Endothelial cell of umbilical vein (primary cell): ENCODE results near the gene RASGRF1. TPM values are rescaled to one million over a fixed set of nuclear protein-coding genes. Genes with fewer than 3 reads are reported as not detected.

Source experiments
- BruUV-seq: library from RNA; stranded (reverse); fragments of 400-500 nt; replicated peaks from 2 replicates; lab custom pipeline; 2021; lab: Mats Ljungman, UMichigan
- CTCF ChIA-PET: fragments of 300-600, 350-600 bp; sonication (Branson Sonifier 250); formaldehyde crosslinking; loops from one replicate; lab custom pipeline; 2021; ENCODE audit warnings: antibody characterized with exemption, inconsistent platforms; lab: Charles Lee
- POLR2A ChIA-PET: fragments of 300-600, 350-600 bp; sonication (Branson Sonifier 250); formaldehyde crosslinking; loops from one replicate; lab custom pipeline; 2021; ENCODE audit warnings: antibody characterized with exemption, inconsistent platforms; lab: Charles Lee
- DNase-seq: peaks from one replicate; pipeline ENCODE4 v3.0.0-alpha.2; 2011; ENCODE audit warnings: low read depth, low spot score
- FAIRE-seq: peaks from 2 replicates; lab custom pipeline; 2011; peaks lifted over from hg19 to GRCh38; lab: Jason Lieb, UNC
- H2AFZ ChIP-seq: 2 replicates; pipeline ENCODE4 v1.6.0; 2012; ENCODE audit warnings: low read depth, low read length, control low read depth, inconsistent platforms
- H3K27ac ChIP-seq: 2 replicates; pipeline ENCODE4 v1.5.1; 2011; ENCODE audit warnings: low read depth, mild to moderate bottlenecking, control low read depth, low read length, moderate library complexity; ENCODE audit not compliant: insufficient read depth
- H3K27me3 ChIP-seq, 2 experiments: 2 replicates each; pipeline versions ENCODE4 v1.6.0 to v1.6.1; 2011; ENCODE audit warnings: low read length in 2 of 2, mixed read lengths in 1 of 2; ENCODE audit not compliant: control insufficient read depth in 2 of 2, insufficient read depth in 2 of 2
- H3K36me3 ChIP-seq, 2 experiments: 2 replicates in 1 of 2; 3 replicates in 1 of 2; pipeline ENCODE4 v1.5.1; 2011; ENCODE audit warnings: low read length in 2 of 2, mild to moderate bottlenecking in 1 of 2, moderate library complexity in 1 of 2; ENCODE audit not compliant: control insufficient read depth in 2 of 2, insufficient read depth in 2 of 2; ENCODE audit errors: extremely low read depth in 1 of 2
- H3K4me1 ChIP-seq: 3 replicates; pipeline ENCODE4 v1.5.1; 2011; ENCODE audit warnings: mild to moderate bottlenecking, low read length; ENCODE audit not compliant: control insufficient read depth, insufficient read depth; ENCODE audit errors: extremely low read depth
- H3K4me2 ChIP-seq: 2 replicates; pipeline ENCODE4 v1.6.1; 2011; ENCODE audit warnings: low read length, control low read depth, mixed read lengths; ENCODE audit not compliant: insufficient read depth
- H3K4me3 ChIP-seq, 3 experiments: fragments of 200-600 bp in 1 of 3; sonication (generic), shearing (Covaris generic) in 1 of 3; replicated peaks in 1 of 3; 2 replicates each; pipeline ENCODE4 v1.5.1; 2011 to 2016; ENCODE audit warnings: control low read depth in 3 of 3, low read length in 3 of 3, mild to moderate bottlenecking in 2 of 3, inconsistent platforms in 1 of 3, low read depth in 1 of 3, moderate library complexity in 1 of 3; ENCODE audit not compliant: insufficient read depth in 1 of 3
- H3K79me2 ChIP-seq: 2 replicates; pipeline ENCODE4 v1.6.0; 2012; ENCODE audit warnings: low read length, inconsistent platforms; ENCODE audit not compliant: control insufficient read depth, insufficient read depth
- H3K9ac ChIP-seq: replicated peaks from 2 replicates; pipeline ENCODE3; 2011; ENCODE audit warnings: low read length, control low read depth; ENCODE audit not compliant: insufficient read depth; ENCODE audit errors: extremely low read depth
- H3K9me1 ChIP-seq: replicated peaks from 3 replicates; pipeline ENCODE4 v1.6.0; 2011; ENCODE audit warnings: mild to moderate bottlenecking, low read length; ENCODE audit not compliant: control insufficient read depth, insufficient read depth; ENCODE audit errors: extremely low read depth
- H3K9me3 ChIP-seq: replicated peaks from 2 replicates; pipeline ENCODE4 v1.5.1; 2012; ENCODE audit warnings: low read length, inconsistent platforms; ENCODE audit not compliant: control insufficient read depth, insufficient read depth
- H4K20me1 ChIP-seq: replicated peaks from 2 replicates; pipeline ENCODE3; 2011; ENCODE audit warnings: mild to moderate bottlenecking, low read length; ENCODE audit not compliant: control insufficient read depth, insufficient read depth; ENCODE audit errors: extremely low read depth
- EZH2 ChIP-seq: IDR thresholded peaks from 2 replicates; pipeline ENCODE4 v1.6.1; 2012; ENCODE audit warnings: borderline replicate concordance, low read depth, mild to moderate bottlenecking, moderate library complexity, low read length, inconsistent platforms; ENCODE audit not compliant: severe bottlenecking
- FOS ChIP-seq: IDR thresholded peaks from 2 replicates; pipeline ENCODE4 v1.6.1; 2011; ENCODE audit warnings: mild to moderate bottlenecking, low read length, moderate library complexity, borderline replicate concordance; ENCODE audit not compliant: insufficient read depth
- GATA2 ChIP-seq: IDR thresholded peaks from 2 replicates; pipeline ENCODE4 v1.7.0; 2011; ENCODE audit warnings: low read depth, mild to moderate bottlenecking, moderate library complexity, mixed read lengths, low read length; ENCODE audit not compliant: insufficient read length, insufficient read depth
- JUN ChIP-seq: IDR thresholded peaks from 2 replicates; pipeline ENCODE4 v1.6.1; 2011; ENCODE audit warnings: borderline replicate concordance, low read depth; ENCODE audit not compliant: insufficient read length, insufficient read depth
- MYC ChIP-seq: IDR thresholded peaks from one replicate; pipeline ENCODE4 v1.6.1; 2011; ENCODE audit warnings: mild to moderate bottlenecking, low read depth, low read length
- POLR2A ChIP-seq: IDR thresholded peaks from 2 replicates; pipeline ENCODE4 v1.6.1; 2012; ENCODE audit warnings: low read depth, mild to moderate bottlenecking, control low read depth, low read length
- POLR2AphosphoS5 ChIP-seq: IDR thresholded peaks from 2 replicates; pipeline ENCODE4 v1.6.1; 2012; ENCODE audit warnings: low read depth, mild to moderate bottlenecking, control low read depth, low read length, moderate library complexity; ENCODE audit not compliant: insufficient read depth
- dilution Hi-C: fragments of 300-500 bp; cut with MboI; formaldehyde crosslinking; loops from one replicate; pipeline ENCODE4 v1.15.0; 2019; ENCODE audit warnings: low sequenced_read_pairs; ENCODE audit not compliant: extremely low pct_ligation_motif_present
- intact Hi-C: fragments of 100-400 bp; cut with micrococcal nuclease; formaldehyde crosslinking; loops from one replicate; pipeline ENCODE4 v1.10.0; 2022
- polyA plus RNA-seq, 4 experiments: library from polyadenylated mRNA; depleted of rRNA in 3 of 4; stranded (reverse) in 3 of 4; unstranded in 1 of 4; fragments of >200 nt; gene quantifications; 2 replicates each; pipeline versions ENCODE4 v1.2.1 to v1.2.3, GENCODE V29; 2011 to 2012; ENCODE audit warnings: missing spikeins in 1 of 4
- total RNA-seq: library from RNA; stranded (reverse); gene quantifications from 2 replicates; pipeline ENCODE4 v1.2.3, GENCODE V29; 2021

RASGRF1 gene
- total and polyA plus RNA-seq, 2 donors (not counting 3 experiments of a cell fraction or from before 2014, with no cell fraction given): 0.04 TPM; not detected in 1

- no peak overlapping the region for H2AFZ ChIP-seq
- no peaks in the 10 kb centered on the region for H3K27me3 ChIP-seq
- DNase-seq (no peak), FAIRE-seq (no peak)
- H3K4me2 ChIP-seq: no peak overlapping the region
- dilution Hi-C loops: no loop called here
- intact Hi-C loops: no loop called here
- H3K9me3 ChIP-seq: no peaks in the 10 kb centered on the region
- H3K36me3 ChIP-seq: peaks cover 0 to 5% of the 10 kb centered on the region in 2 experiments
- H4K20me1 ChIP-seq: no peaks in the 10 kb centered on the region
- BruUV-seq: no TSS peak
- no peak overlapping the region for H3K4me3 ChIP-seq
- no peaks in the 10 kb centered on the region for H3K79me2 ChIP-seq
- H3K9ac ChIP-seq: no peak overlapping the region
- no peaks in the 10 kb centered on the region for H3K9me1 ChIP-seq
- no peak overlapping the region for H3K27ac ChIP-seq
- TF ChIP-seq MYC: no peak
- TF ChIP-seq POLR2A: no peak
- TF ChIP-seq POLR2AphosphoS5: no peak
- H3K4me1 ChIP-seq: no peaks in the 10 kb centered on the region
- CTCF ChIA-PET: interaction anchor here (1.0 to 1.6 kb wide), 4 partner anchors 13 to 253 kb away, joined by 3 to 6 read pairs (median 4); partner anchors contain the start of gene CTSH
- POLR2A ChIA-PET: no interaction called here
These were observed 158.9 kb downstream of the RASGRF1 start for GRCh38 chr15:78931439-78932257.

- peaks cover 0 to 5% of the 10 kb centered on the region in 2 experiments for H3K36me3 ChIP-seq
- dilution Hi-C loops: no loop called here
- no peak overlapping the region for H3K4me3 ChIP-seq
- no peaks in the 10 kb centered on the region for H3K9me3 ChIP-seq
- H3K4me2 ChIP-seq: no peak overlapping the region
- H3K4me1 ChIP-seq: no peaks in the 10 kb centered on the region
- no TSS peak for BruUV-seq
- ChIA-PET CTCF (interaction anchor here (1.0 to 1.6 kb wide), 4 partner anchors 13 to 254 kb away, joined by 3 to 6 read pairs (median 4); partner anchors contain the start of gene CTSH), POLR2A (no interaction called here)
- no peak overlapping the region for H3K27ac ChIP-seq
- intact Hi-C loops: no loop called here
- DNase-seq (peak; percentile 27), FAIRE-seq (no peak)
- TF ChIP-seq MYC (no peak), EZH2 (no peak), JUN (no peak), POLR2AphosphoS5 (no peak), FOS (no peak), GATA2 (peak; percentile 64)
- H3K9me1 ChIP-seq: no peaks in the 10 kb centered on the region
- H4K20me1 ChIP-seq: no peaks in the 10 kb centered on the region
- H3K79me2 ChIP-seq: no peaks in the 10 kb centered on the region
- no peak overlapping the region for H3K9ac ChIP-seq
- H2AFZ ChIP-seq: no peak overlapping the region
- no peaks in the 10 kb centered on the region for H3K27me3 ChIP-seq
These were observed 159.8 kb downstream of the RASGRF1 start for GRCh38 chr15:78930577-78931388.
